ENCODE data around the gene LPP. TPM values are rescaled to one million over a fixed set of nuclear protein-coding genes. Genes with fewer than 3 reads are reported as not detected.

The LPP gene
- total RNA-seq, 1 donor from 2014 or later = 97.4 TPM

DNA sequence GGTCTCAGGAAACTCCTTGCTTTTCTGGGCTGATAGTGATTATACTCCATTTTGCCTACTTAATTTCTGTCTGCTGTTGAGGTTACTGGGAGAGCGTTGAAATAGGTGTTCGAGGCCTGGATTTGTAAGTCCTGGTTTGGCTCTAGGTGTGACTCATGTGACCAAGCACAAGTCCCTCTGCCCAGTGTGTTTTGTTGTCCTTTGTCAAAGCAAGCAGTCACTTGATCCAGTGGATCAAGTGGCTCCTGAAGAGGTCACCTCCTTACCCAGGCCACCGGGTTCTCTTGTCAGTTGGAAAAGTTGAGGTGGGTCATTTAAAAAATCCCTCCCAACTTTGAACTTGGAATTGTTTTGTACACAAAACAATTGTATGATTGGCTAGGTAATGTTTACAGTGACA lies 70.0 kb downstream of the LPP start:
- DNase-seq = no peak
- no peaks in the 10 kb centered on the region for H3K36me3 ChIP-seq
- peaks cover 89% of the 10 kb centered on the region for H3K4me1 ChIP-seq
- no peak overlapping the region for H3K4me3 ChIP-seq
- H3K9me3 ChIP-seq (replicated peaks) = no peaks in the 10 kb centered on the region
- intact Hi-C loops (cut with micrococcal nuclease) = no loop called here
- TF ChIP-seq, protein P1, sequence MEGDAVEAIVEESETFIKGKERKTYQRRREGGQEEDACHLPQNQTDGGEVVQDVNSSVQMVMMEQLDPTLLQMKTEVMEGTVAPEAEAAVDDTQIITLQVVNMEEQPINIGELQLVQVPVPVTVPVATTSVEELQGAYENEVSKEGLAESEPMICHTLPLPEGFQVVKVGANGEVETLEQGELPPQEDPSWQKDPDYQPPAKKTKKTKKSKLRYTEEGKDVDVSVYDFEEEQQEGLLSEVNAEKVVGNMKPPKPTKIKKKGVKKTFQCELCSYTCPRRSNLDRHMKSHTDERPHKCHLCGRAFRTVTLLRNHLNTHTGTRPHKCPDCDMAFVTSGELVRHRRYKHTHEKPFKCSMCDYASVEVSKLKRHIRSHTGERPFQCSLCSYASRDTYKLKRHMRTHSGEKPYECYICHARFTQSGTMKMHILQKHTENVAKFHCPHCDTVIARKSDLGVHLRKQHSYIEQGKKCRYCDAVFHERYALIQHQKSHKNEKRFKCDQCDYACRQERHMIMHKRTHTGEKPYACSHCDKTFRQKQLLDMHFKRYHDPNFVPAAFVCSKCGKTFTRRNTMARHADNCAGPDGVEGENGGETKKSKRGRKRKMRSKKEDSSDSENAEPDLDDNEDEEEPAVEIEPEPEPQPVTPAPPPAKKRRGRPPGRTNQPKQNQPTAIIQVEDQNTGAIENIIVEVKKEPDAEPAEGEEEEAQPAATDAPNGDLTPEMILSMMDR (IDR thresholded peaks at IDR 0.05; ENCODE audit: borderline replicate concordance) = no peak
- H3K27ac ChIP-seq (replicated peaks) = peak overlapping the region; percentile 81
- H3K27me3 ChIP-seq (ENCODE audit: low read depth) = no peaks in the 10 kb centered on the region

DNA sequence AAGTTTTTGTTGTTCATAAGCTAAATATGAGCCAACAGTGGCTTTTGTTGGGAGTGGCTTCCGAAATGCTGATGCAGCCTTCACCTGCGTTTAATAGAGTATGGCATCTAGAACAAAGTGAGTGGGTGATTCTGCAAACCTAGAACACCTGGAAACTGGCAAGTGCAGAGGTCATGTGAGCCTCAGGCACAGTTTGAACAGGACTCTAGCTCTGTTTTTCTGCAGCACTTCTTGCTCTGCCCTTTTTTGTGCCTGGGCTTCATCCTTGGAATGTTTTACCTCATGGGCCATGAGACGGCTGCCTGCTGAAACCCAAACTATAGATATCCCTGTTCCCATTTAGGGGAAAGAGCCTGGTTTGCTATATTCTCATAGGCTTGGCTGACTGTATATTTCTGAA lies 73.5 kb downstream of the LPP start:
- Histone ChIP-seq H3K27me3 (ENCODE audit: low read depth) (no peaks in the 10 kb centered on the region), H3K9me3 (replicated peaks) (no peaks in the 10 kb centered on the region), H3K4me3 (no peak overlapping the region), H3K4me1 (peaks cover 87% of the 10 kb centered on the region), H3K27ac (replicated peaks) (no peak overlapping the region), H3K36me3 (no peaks in the 10 kb centered on the region)
- TF ChIP-seq, protein P1 (IDR thresholded peaks at IDR 0.05; ENCODE audit: borderline replicate concordance) = no peak
- no peak for DNase-seq
- intact Hi-C loops (cut with micrococcal nuclease) = no loop called here

DNA sequence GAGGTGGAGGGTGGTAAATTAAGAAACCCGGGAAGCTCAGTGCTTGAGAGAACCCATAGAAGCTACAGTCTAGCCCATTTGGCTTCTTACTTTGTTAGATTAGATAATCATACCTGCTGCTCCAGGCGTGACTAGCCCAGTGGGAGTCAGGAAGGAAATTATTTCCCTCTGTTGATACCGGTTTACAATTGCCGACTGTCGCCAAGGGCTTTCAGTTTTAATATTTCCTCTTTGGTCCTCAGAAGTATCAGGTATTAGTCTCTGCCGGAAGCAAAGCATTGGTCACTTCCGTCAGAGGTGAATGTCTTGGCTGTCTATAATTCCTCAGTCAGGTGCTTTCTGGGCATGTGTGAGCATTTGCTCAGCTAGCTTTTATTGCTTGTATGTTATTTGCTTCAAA lies 75.2 kb downstream of the LPP start:
- H3K27ac ChIP-seq (replicated peaks) = peak overlapping the region; percentile 83
- DNase-seq = no peak
- no peaks in the 10 kb centered on the region for H3K9me3 ChIP-seq (replicated peaks)
- H3K36me3 ChIP-seq = no peaks in the 10 kb centered on the region
- no peak overlapping the region for H3K4me3 ChIP-seq
- TF ChIP-seq, protein P1 (IDR thresholded peaks at IDR 0.05; ENCODE audit: borderline replicate concordance) = no peak
- H3K4me1 ChIP-seq = peaks cover 86% of the 10 kb centered on the region
- intact Hi-C loops (cut with micrococcal nuclease) = no loop called here
- H3K27me3 ChIP-seq (ENCODE audit: low read depth) = no peaks in the 10 kb centered on the region

DNA sequence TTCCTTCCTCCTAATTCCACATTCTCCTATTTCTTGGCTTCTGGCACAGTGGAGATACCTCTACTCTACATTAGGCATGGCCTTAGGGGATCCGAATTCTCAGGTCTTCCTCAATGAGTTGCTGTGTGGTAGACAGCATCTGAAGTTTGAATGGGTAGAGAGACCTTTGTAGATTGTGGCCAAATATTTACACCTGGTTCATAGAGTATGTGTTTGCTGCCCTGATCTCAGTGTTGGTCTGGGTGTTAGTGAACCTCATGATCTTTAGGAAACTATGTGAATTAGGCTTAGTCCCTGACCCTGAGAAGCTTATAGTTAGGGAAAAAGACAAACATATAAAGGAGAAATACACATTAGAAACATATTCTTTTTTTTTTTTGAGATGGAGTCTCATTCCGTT lies 75.8 kb downstream of the LPP start:
- TF ChIP-seq, protein P1 (IDR thresholded peaks at IDR 0.05; ENCODE audit: borderline replicate concordance) = no peak
- no peaks in the 10 kb centered on the region for H3K27me3 ChIP-seq (ENCODE audit: low read depth)
- intact Hi-C loops (cut with micrococcal nuclease) = no loop called here
- H3K9me3 ChIP-seq (replicated peaks) = no peaks in the 10 kb centered on the region
- DNase-seq = no peak
- H3K36me3 ChIP-seq = no peaks in the 10 kb centered on the region
- peak overlapping the region; percentile 83 for H3K27ac ChIP-seq (replicated peaks)
- H3K4me3 ChIP-seq = no peak overlapping the region
- peaks cover 86% of the 10 kb centered on the region for H3K4me1 ChIP-seq

DNA sequence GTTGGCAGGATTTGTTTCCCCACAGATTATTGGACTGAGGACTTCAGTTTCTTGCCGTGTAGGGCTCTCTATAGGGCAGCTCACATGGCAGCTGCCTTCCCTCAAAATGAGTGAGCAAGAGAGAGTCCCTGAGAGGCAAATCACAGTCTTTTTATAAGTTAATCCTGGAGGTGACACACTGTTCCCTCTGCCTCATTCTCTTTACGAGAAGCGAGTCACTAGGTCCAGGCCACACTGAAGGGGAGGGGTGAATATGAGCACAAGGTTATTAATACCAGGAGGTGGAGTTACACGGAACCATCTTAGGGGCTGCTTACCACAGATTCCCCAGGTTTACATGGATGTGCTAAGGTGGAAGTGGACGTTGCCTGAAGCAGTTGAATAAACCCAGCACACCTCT lies 77.0 kb downstream of the LPP start:
- TF ChIP-seq, protein P1 (IDR thresholded peaks at IDR 0.05; ENCODE audit: borderline replicate concordance) = no peak
- Histone ChIP-seq H3K36me3 (no peaks in the 10 kb centered on the region), H3K4me1 (peaks cover 92% of the 10 kb centered on the region), H3K27ac (replicated peaks) (peak overlapping the region; percentile 83), H3K9me3 (replicated peaks) (no peaks in the 10 kb centered on the region), H3K4me3 (no peak overlapping the region), H3K27me3 (ENCODE audit: low read depth) (no peaks in the 10 kb centered on the region)
- no peak for DNase-seq
- intact Hi-C loops (cut with micrococcal nuclease) = no loop called here

DNA sequence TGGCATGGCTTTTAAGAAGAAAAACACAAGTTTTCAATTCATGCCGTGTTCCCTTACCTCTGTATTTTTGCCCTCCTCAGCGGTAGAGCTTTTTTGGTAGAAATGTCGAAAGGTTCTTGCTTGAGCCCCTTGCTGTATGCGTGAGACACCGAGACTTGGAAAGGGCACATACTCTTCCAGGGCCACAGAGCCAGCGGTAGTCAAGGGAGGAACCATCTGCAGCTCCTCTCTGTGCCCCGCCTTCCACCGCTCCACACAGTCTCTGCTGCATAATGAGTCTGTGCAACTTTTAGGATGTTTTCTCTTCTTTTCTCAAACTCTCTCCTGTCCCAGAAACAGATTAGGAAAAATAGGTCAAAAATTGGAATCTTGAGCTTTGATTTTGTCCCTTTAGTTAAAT lies 77.5 kb downstream of the LPP start:
- H3K4me3 ChIP-seq = no peak overlapping the region
- H3K27ac ChIP-seq (replicated peaks) = peak overlapping the region; percentile 83
- H3K4me1 ChIP-seq = peaks cover 93% of the 10 kb centered on the region
- intact Hi-C loops (cut with micrococcal nuclease) = no loop called here
- H3K27me3 ChIP-seq (ENCODE audit: low read depth) = no peaks in the 10 kb centered on the region
- no peaks in the 10 kb centered on the region for H3K9me3 ChIP-seq (replicated peaks)
- TF ChIP-seq, protein P1 (IDR thresholded peaks at IDR 0.05; ENCODE audit: borderline replicate concordance) = no peak
- H3K36me3 ChIP-seq = no peaks in the 10 kb centered on the region
- DNase-seq = no peak
